Measurements from ENCODE around the gene IGF2BP3.

Gene IGF2BP3

GRCh38 chr7:23450518-23450917 lies 19.8 kb downstream of the IGF2BP3 start:
- Histone ChIP-seq H3K36me3 (ENCODE audit: control insufficient read depth, insufficient read depth, low read length) (peaks cover 30% of the 10 kb centered on the region), H3K4me1 (ENCODE audit: control insufficient read depth, insufficient read depth, low read length, poor library complexity, severe bottlenecking) (no peaks in the 10 kb centered on the region), H3K4me3 (ENCODE audit: extremely low read depth, insufficient read depth, low read length, poor library complexity, severe bottlenecking) (no peak overlapping the region), H3K9me3 (ENCODE audit: control insufficient read depth, low read length) (no peaks in the 10 kb centered on the region), H3K27ac (ENCODE audit: low read depth, low read length, severe bottlenecking) (no peak overlapping the region)
- 72 to 87% methylated on average over 3 to 5 of the region's 6 CpGs for WGBS, 2 experiments (ENCODE audit: insufficient coverage in 2 of 2)

DNA sequence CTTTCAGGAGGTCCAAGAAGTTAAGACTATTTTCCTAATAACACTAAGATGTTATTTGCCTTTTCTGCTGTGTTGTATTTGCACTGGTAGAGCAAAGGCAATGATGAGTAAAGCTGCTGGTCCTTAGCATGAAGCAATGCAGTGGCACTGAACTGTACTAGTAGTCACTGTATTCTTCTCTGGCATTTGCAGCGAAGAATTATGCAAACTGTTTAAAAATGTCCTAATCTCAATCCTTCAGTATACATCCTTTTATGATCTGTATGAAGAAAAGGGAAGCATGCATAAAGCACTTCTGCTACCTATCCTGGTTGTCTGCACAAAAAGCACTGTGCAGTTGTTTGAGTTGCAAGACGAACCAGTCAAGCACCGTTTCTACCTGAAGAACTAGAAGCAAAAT lies 20.4 kb downstream of the IGF2BP3 start:
- Histone ChIP-seq H3K27ac (ENCODE audit: low read depth, low read length, severe bottlenecking) (no peak overlapping the region), H3K36me3 (ENCODE audit: control insufficient read depth, insufficient read depth, low read length) (peaks cover 30% of the 10 kb centered on the region), H3K9me3 (ENCODE audit: control insufficient read depth, low read length) (no peaks in the 10 kb centered on the region), H3K4me3 (ENCODE audit: extremely low read depth, insufficient read depth, low read length, poor library complexity, severe bottlenecking) (no peak overlapping the region), H3K4me1 (ENCODE audit: control insufficient read depth, insufficient read depth, low read length, poor library complexity, severe bottlenecking) (no peaks in the 10 kb centered on the region)
- 80 to 83% methylated on average over 1 to 2 of the region's 3 CpGs for WGBS, 2 experiments (ENCODE audit: insufficient coverage in 2 of 2)

- no CpG with 5 or more reads among the region's 5 CpGs for WGBS, 2 experiments (ENCODE audit: insufficient coverage in 2 of 2)
- Histone ChIP-seq H3K4me3 (ENCODE audit: extremely low read depth, insufficient read depth, low read length, poor library complexity, severe bottlenecking) (no peak overlapping the region), H3K36me3 (ENCODE audit: control insufficient read depth, insufficient read depth, low read length) (peaks cover 44% of the 10 kb centered on the region), H3K4me1 (ENCODE audit: control insufficient read depth, insufficient read depth, low read length, poor library complexity, severe bottlenecking) (no peaks in the 10 kb centered on the region), H3K27ac (ENCODE audit: low read depth, low read length, severe bottlenecking) (no peak overlapping the region), H3K9me3 (ENCODE audit: control insufficient read depth, low read length) (no peaks in the 10 kb centered on the region)
Measured at GRCh38 chr7:23445326-23445725, 25.0 kb downstream of the IGF2BP3 start.

GRCh38 chr7:23443974-23444373 lies 26.3 kb downstream of the IGF2BP3 start:
- WGBS, 2 experiments (ENCODE audit: insufficient coverage in 2 of 2): no CpG with 5 or more reads among the region's 1 CpG

GRCh38 chr7:23438171-23438570 lies 32.1 kb downstream of the IGF2BP3 start:
- Histone ChIP-seq H3K4me1 (ENCODE audit: control insufficient read depth, insufficient read depth, low read length, poor library complexity, severe bottlenecking) (no peaks in the 10 kb centered on the region), H3K36me3 (ENCODE audit: control insufficient read depth, insufficient read depth, low read length) (peaks cover 34% of the 10 kb centered on the region)
- WGBS, 2 experiments (ENCODE audit: insufficient coverage in 2 of 2): 93 to 95% methylated on average over 4 of the region's 4 CpGs

More at GRCh38 chr7:23443974-23444373, 26.3 kb downstream of the IGF2BP3 start:
- Histone ChIP-seq H3K4me1 (ENCODE audit: control insufficient read depth, insufficient read depth, low read length, poor library complexity, severe bottlenecking) (no peaks in the 10 kb centered on the region), H3K27ac (ENCODE audit: low read depth, low read length, severe bottlenecking) (no peak overlapping the region), H3K9me3 (ENCODE audit: control insufficient read depth, low read length) (no peaks in the 10 kb centered on the region), H3K36me3 (ENCODE audit: control insufficient read depth, insufficient read depth, low read length) (peaks cover 47% of the 10 kb centered on the region), H3K4me3 (ENCODE audit: extremely low read depth, insufficient read depth, low read length, poor library complexity, severe bottlenecking) (no peak overlapping the region)

GRCh38 chr7:23434147-23434917 lies 36.0 kb downstream of the IGF2BP3 start:
- Histone ChIP-seq H3K4me3 (ENCODE audit: extremely low read depth, insufficient read depth, low read length, poor library complexity, severe bottlenecking) (no peak overlapping the region), H3K9me3 (ENCODE audit: control insufficient read depth, low read length) (no peaks in the 10 kb centered on the region), H3K36me3 (ENCODE audit: control insufficient read depth, insufficient read depth, low read length) (peaks cover 16% of the 10 kb centered on the region), H3K27ac (ENCODE audit: low read depth, low read length, severe bottlenecking) (peak overlapping the region; percentile 67), H3K4me1 (ENCODE audit: control insufficient read depth, insufficient read depth, low read length, poor library complexity, severe bottlenecking) (peaks cover 23% of the 10 kb centered on the region)
- WGBS, 2 experiments (ENCODE audit: insufficient coverage in 2 of 2): 88% methylated on average over 3 of the region's 5 CpGs; no CpG with 5 or more reads in 1 of the 2 experiments

More at GRCh38 chr7:23438171-23438570, 32.1 kb downstream of the IGF2BP3 start:
- Histone ChIP-seq H3K9me3 (ENCODE audit: control insufficient read depth, low read length) (no peaks in the 10 kb centered on the region), H3K27ac (ENCODE audit: low read depth, low read length, severe bottlenecking) (no peak overlapping the region), H3K4me3 (ENCODE audit: extremely low read depth, insufficient read depth, low read length, poor library complexity, severe bottlenecking) (no peak overlapping the region)

DNA sequence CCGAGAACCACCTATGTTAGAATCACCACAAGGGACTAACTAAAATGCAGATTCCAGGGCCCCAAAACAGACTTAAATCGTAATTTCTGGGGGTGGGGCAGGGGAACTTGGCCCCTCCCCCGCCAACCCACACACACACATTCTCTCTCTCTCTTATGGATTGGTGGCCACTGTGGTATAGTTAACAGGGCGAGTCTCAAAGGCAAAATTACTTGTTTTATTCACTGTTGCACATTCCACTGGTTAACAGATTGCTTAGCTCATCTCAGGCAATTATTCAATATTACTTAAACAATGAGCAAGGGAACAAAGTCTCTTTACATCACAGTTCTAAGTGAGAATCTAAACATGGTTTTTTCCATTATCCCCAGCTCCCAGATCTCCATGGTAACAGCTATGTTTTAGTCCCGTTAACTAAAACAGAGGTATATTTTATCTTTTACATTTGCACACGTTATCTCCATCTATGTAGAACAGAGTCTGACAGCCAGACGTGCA lies 38.5 kb downstream of the IGF2BP3 start:
- Histone ChIP-seq H3K36me3 (ENCODE audit: control insufficient read depth, insufficient read depth, low read length) (peaks cover 6% of the 10 kb centered on the region), H3K4me1 (ENCODE audit: control insufficient read depth, insufficient read depth, low read length, poor library complexity, severe bottlenecking) (peaks cover 23% of the 10 kb centered on the region), H3K9me3 (ENCODE audit: control insufficient read depth, low read length) (no peaks in the 10 kb centered on the region), H3K27ac (ENCODE audit: low read depth, low read length, severe bottlenecking) (peak overlapping the region; percentile 76), H3K4me3 (ENCODE audit: extremely low read depth, insufficient read depth, low read length, poor library complexity, severe bottlenecking) (no peak overlapping the region)
- 87 to 96% methylated on average over 3 to 4 of the region's 7 CpGs for WGBS, 2 experiments (ENCODE audit: insufficient coverage in 2 of 2)

DNA sequence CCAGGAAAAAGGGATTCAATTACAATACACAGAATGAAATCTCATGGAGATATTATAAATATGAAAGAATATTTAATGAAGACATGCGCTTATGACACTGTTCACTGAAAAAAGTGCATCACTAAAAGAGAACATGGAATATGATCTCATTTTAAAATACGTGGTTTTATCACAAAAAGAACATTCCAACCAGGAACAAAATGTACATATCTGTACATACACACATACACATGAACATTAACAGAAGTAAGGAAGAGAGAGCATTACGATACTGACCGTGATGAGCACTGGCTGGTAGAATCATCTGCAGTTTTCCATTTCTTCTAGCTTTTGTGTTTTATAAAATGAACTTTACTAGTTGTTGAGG lies 39.4 kb downstream of the IGF2BP3 start:
- H3K36me3 ChIP-seq (ENCODE audit: control insufficient read depth, insufficient read depth, low read length): no peaks in the 10 kb centered on the region
- no peak overlapping the region for H3K4me3 ChIP-seq (ENCODE audit: extremely low read depth, insufficient read depth, low read length, poor library complexity, severe bottlenecking)
- peak overlapping the region; percentile 76 for H3K27ac ChIP-seq (ENCODE audit: low read depth, low read length, severe bottlenecking)
- peaks cover 23% of the 10 kb centered on the region for H3K4me1 ChIP-seq (ENCODE audit: control insufficient read depth, insufficient read depth, low read length, poor library complexity, severe bottlenecking)
- no peaks in the 10 kb centered on the region for H3K9me3 ChIP-seq (ENCODE audit: control insufficient read depth, low read length)
- WGBS, 2 experiments (ENCODE audit: insufficient coverage in 2 of 2): 100% methylated on average over 1 to 3 of the region's 4 CpGs

- Histone ChIP-seq H3K4me3 (ENCODE audit: extremely low read depth, insufficient read depth, low read length, poor library complexity, severe bottlenecking) (no peak overlapping the region), H3K36me3 (ENCODE audit: control insufficient read depth, insufficient read depth, low read length) (no peaks in the 10 kb centered on the region)
- WGBS, 2 experiments (ENCODE audit: insufficient coverage in 2 of 2): 100% methylated on average over 2 of the region's 3 CpGs
Measured at GRCh38 chr7:23426876-23427275, 43.4 kb downstream of the IGF2BP3 start.

DNA sequence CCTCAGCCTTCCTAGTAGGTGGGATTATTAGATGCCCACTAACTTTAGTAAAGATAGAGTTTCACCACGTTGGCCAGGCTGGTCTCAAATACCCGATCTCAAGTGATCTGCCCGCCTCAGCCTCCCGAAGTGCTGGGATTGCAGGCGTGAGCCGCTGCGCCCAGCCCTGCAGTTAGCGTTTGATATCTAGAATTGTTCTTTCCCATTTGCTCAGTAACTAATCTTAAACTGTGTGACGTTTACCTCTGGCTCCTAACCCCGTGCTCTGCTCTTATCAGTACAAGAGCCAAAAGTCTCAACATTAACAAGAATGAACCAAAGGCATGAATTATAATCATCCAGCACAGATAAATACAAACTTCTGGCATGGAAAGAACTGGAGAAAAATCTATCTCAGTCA lies 47.4 kb downstream of the IGF2BP3 start:
- Histone ChIP-seq H3K27ac (ENCODE audit: low read depth, low read length, severe bottlenecking) (no peak overlapping the region), H3K36me3 (ENCODE audit: control insufficient read depth, insufficient read depth, low read length) (peaks cover 11% of the 10 kb centered on the region), H3K4me1 (ENCODE audit: control insufficient read depth, insufficient read depth, low read length, poor library complexity, severe bottlenecking) (no peaks in the 10 kb centered on the region), H3K9me3 (ENCODE audit: control insufficient read depth, low read length) (no peaks in the 10 kb centered on the region), H3K4me3 (ENCODE audit: extremely low read depth, insufficient read depth, low read length, poor library complexity, severe bottlenecking) (no peak overlapping the region)
- WGBS, 2 experiments (ENCODE audit: insufficient coverage in 2 of 2): 88 to 91% methylated on average over 10 of the region's 10 CpGs

More at GRCh38 chr7:23426876-23427275, 43.4 kb downstream of the IGF2BP3 start:
- H3K9me3 ChIP-seq (ENCODE audit: control insufficient read depth, low read length): no peaks in the 10 kb centered on the region
- H3K27ac ChIP-seq (ENCODE audit: low read depth, low read length, severe bottlenecking): no peak overlapping the region
- H3K4me1 ChIP-seq (ENCODE audit: control insufficient read depth, insufficient read depth, low read length, poor library complexity, severe bottlenecking): peaks cover 17% of the 10 kb centered on the region

DNA sequence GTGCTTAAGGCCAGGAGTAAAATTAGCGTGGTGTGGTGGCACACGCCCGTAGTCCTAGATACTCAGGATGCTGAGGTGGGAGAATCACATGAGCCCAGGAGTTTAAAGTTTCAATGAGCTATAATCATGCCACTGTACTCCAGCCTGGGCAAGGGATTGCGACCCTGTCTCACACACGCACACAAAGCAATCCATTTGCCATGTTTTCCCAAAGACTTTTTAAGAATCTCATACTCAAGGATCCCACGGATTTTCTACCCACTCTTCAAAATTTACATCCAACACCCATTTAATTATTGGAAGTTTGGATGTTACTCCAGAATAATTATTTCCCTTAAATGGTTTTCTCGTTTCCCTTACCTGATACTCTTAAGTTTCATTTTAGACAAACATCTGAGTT lies 47.9 kb downstream of the IGF2BP3 start:
- WGBS, 2 experiments (ENCODE audit: insufficient coverage in 2 of 2): 70 to 100% methylated on average over 1 to 5 of the region's 7 CpGs
- H3K36me3 ChIP-seq (ENCODE audit: control insufficient read depth, insufficient read depth, low read length): peaks cover 11% of the 10 kb centered on the region

More for the DNA sequence above, 47.9 kb downstream of the IGF2BP3 start:
- H3K4me1 ChIP-seq (ENCODE audit: control insufficient read depth, insufficient read depth, low read length, poor library complexity, severe bottlenecking): no peaks in the 10 kb centered on the region
- no peak overlapping the region for H3K27ac ChIP-seq (ENCODE audit: low read depth, low read length, severe bottlenecking)
- H3K9me3 ChIP-seq (ENCODE audit: control insufficient read depth, low read length): no peaks in the 10 kb centered on the region
- H3K4me3 ChIP-seq (ENCODE audit: extremely low read depth, insufficient read depth, low read length, poor library complexity, severe bottlenecking): no peak overlapping the region
